GM18867 (cell line): Measurements from ENCODE around the gene ZMYND11.
"Not testable (repeated sequence)": the region's sequence is repeated elsewhere in the genome, so short reads cannot be mapped to it uniquely, and the experiment has no call there.

Experiments used
- ATAC-seq: cut with Tn5 transposase; IDR thresholded peaks from one replicate; pipeline ENCODE4 v1.9.1; 2021; ENCODE audit warnings: mild to moderate bottlenecking, moderate library complexity; ENCODE audit not compliant: unreplicated experiment

The ZMYND11 gene

GRCh38 chr10:279232-279631 is 144.0 kb downstream of the ZMYND11 start:
- ATAC-seq = no peak

GRCh38 chr10:279655-280054 is 144.4 kb downstream of the ZMYND11 start:
- ATAC-seq = no peak

- ATAC-seq = peak; percentile 36
These were observed 147.3 kb downstream of the ZMYND11 start for GRCh38 chr10:282294-283139.

- ATAC-seq = no peak
These were observed 147.9 kb downstream of the ZMYND11 start for GRCh38 chr10:283140-283479.

GRCh38 chr10:283916-284356 is 148.7 kb downstream of the ZMYND11 start:
- peak; percentile 84 for ATAC-seq

GRCh38 chr10:285216-285615 is 150.0 kb downstream of the ZMYND11 start:
- ATAC-seq = no peak

GRCh38 chr10:287026-287709 is 151.9 kb downstream of the ZMYND11 start:
- no peak for ATAC-seq

GRCh38 chr10:287814-288213 is 152.6 kb downstream of the ZMYND11 start:
- ATAC-seq = no peak

- no peak for ATAC-seq
These were observed 153.3 kb downstream of the ZMYND11 start for GRCh38 chr10:288316-289200.

GRCh38 chr10:289581-289980 is 154.3 kb downstream of the ZMYND11 start:
- ATAC-seq = no peak

- ATAC-seq = no peak
These were observed 154.9 kb downstream of the ZMYND11 start for GRCh38 chr10:290026-290725.

- ATAC-seq = no peak
These were observed 158.4 kb downstream of the ZMYND11 start for GRCh38 chr10:293636-294035.

GRCh38 chr10:297567-297966 is 162.3 kb downstream of the ZMYND11 start:
- ATAC-seq = no peak

- ATAC-seq = no peak
These were observed 162.8 kb downstream of the ZMYND11 start for GRCh38 chr10:298033-298432.

- ATAC-seq = peak; percentile 61
These were observed 164.3 kb downstream of the ZMYND11 start for GRCh38 chr10:299512-299911.

GRCh38 chr10:299969-300368 is 164.7 kb downstream of the ZMYND11 start:
- ATAC-seq = peak; percentile 76

GRCh38 chr10:300580-300979 is 165.3 kb downstream of the ZMYND11 start:
- not testable (repeated sequence) for ATAC-seq

- ATAC-seq = no peak
These were observed 166.3 kb downstream of the ZMYND11 start for GRCh38 chr10:301536-301935.
